OCI-LY1 (cell line): ENCODE results near the gene SLX4IP.

Experiments used
- H2AFZ ChIP-seq: fragments of 200-600 bp; sonication (generic), shearing (Covaris generic); 2 replicates; pipeline ENCODE4 v1.6.0; 2014; ENCODE audit warnings: antibody characterized with exemption, mild to moderate bottlenecking, low read length
- H3F3A ChIP-seq: fragments of 200-600 bp; sonication (generic), shearing (Covaris generic); 2 replicates; pipeline ENCODE4 v1.6.0; 2014; ENCODE audit warnings: mild to moderate bottlenecking, antibody characterized with exemption, low read length, moderate library complexity; ENCODE audit not compliant: insufficient read depth
- H3K27ac ChIP-seq: fragments of 200-600 bp; sonication (generic); 2 replicates; pipeline ENCODE4 v1.5.1; 2014; ENCODE audit warnings: low read length, mixed run types, mild to moderate bottlenecking, low read depth; ENCODE audit not compliant: poor library complexity, severe bottlenecking
- H3K27me3 ChIP-seq: fragments of 200-600 bp; sonication (generic); 2 replicates; pipeline ENCODE4 v1.6.0; 2014; ENCODE audit warnings: antibody characterized with exemption, mild to moderate bottlenecking, low read length, moderate library complexity; ENCODE audit not compliant: insufficient read depth
- H3K36me3 ChIP-seq: fragments of 200-600 bp; sonication (generic); 2 replicates; pipeline ENCODE4 v1.6.1; 2014; ENCODE audit warnings: mild to moderate bottlenecking, antibody characterized with exemption, low read length, moderate library complexity, mixed read lengths; ENCODE audit not compliant: insufficient read depth
- H3K4me1 ChIP-seq: fragments of 200-600 bp; sonication (generic); 2 replicates; pipeline ENCODE4 v1.5.1; 2014; ENCODE audit warnings: mild to moderate bottlenecking, low read length, moderate library complexity; ENCODE audit not compliant: insufficient read depth, severe bottlenecking
- H3K4me2 ChIP-seq: fragments of 200-600 bp; sonication (generic), shearing (Covaris generic); 2 replicates; pipeline ENCODE4 v1.6.1; 2014; ENCODE audit warnings: low read length
- H3K4me3 ChIP-seq: fragments of 200-600 bp; sonication (generic); 2 replicates; pipeline ENCODE4 v1.5.1; 2014; ENCODE audit warnings: low read length, low read depth, mild to moderate bottlenecking, mixed read lengths; ENCODE audit not compliant: poor library complexity, severe bottlenecking
- H3K79me2 ChIP-seq: fragments of 200-600 bp; shearing (Covaris generic); 2 replicates; pipeline ENCODE4 v1.6.1; 2016; ENCODE audit warnings: mixed run types, low read length, mixed read lengths; ENCODE audit not compliant: insufficient read depth
- H3K9ac ChIP-seq: fragments of 200-600 bp; sonication (generic), shearing (Covaris generic); 2 replicates; pipeline ENCODE4 v1.6.1; 2014; ENCODE audit warnings: mild to moderate bottlenecking, low read length, mixed read lengths
- H3K9me2 ChIP-seq: fragments of 200-600 bp; sonication (generic), shearing (Covaris generic); 2 replicates; pipeline ENCODE4 v1.6.1; 2014; ENCODE audit warnings: low read depth, mild to moderate bottlenecking, low read length, mixed read lengths
- H3K9me3 ChIP-seq: fragments of 200-600 bp; shearing (Covaris generic); 2 replicates; pipeline ENCODE4 v1.6.1; 2014; ENCODE audit warnings: low read length, mixed read lengths
- H4K20me1 ChIP-seq: fragments of 200-600 bp; sonication (generic), shearing (Covaris generic); 2 replicates; pipeline ENCODE4 v1.6.0; 2016; ENCODE audit warnings: mild to moderate bottlenecking, low read length; ENCODE audit not compliant: insufficient read depth
- CTCF ChIP-seq: fragments of 200-600 bp; sonication (generic), shearing (Covaris generic); IDR thresholded peaks from 2 replicates; pipeline ENCODE4 v1.5.1; 2017; ENCODE audit warnings: mild to moderate bottlenecking, antibody characterized with exemption, low read length, moderate library complexity, mixed read lengths
- EZH2 ChIP-seq: fragments of 200-600 bp; sonication (generic), shearing (Covaris generic); IDR thresholded peaks from 2 replicates; pipeline ENCODE4 v1.8.0; 2017; ENCODE audit warnings: borderline replicate concordance, mixed run types, mild to moderate bottlenecking, antibody characterized with exemption, low read length, moderate library complexity, mixed read lengths

Gene SLX4IP

GRCh38 chr20:10461495-10461894 lies 26.4 kb downstream of the SLX4IP start:
- TF ChIP-seq EZH2 (no peak), CTCF (no peak)
- no peak overlapping the region for H3K27ac ChIP-seq
- H3K4me3 ChIP-seq = no peak overlapping the region
- H2AFZ ChIP-seq = no peak overlapping the region
- no peaks in the 10 kb centered on the region for H3F3A ChIP-seq
- no peaks in the 10 kb centered on the region for H3K4me1 ChIP-seq
- no peak overlapping the region for H3K9ac ChIP-seq
- H3K36me3 ChIP-seq = peaks cover 20% of the 10 kb centered on the region
- H3K9me2 ChIP-seq = no peaks in the 10 kb centered on the region
- H3K27me3 ChIP-seq = no peaks in the 10 kb centered on the region
- no peak overlapping the region for H3K4me2 ChIP-seq
- no peaks in the 10 kb centered on the region for H4K20me1 ChIP-seq
- peaks cover 15% of the 10 kb centered on the region for H3K79me2 ChIP-seq
- no peaks in the 10 kb centered on the region for H3K9me3 ChIP-seq

GRCh38 chr20:10462516-10462915 lies 27.4 kb downstream of the SLX4IP start:
- Histone ChIP-seq H4K20me1 (no peaks in the 10 kb centered on the region), H3K79me2 (peaks cover 6% of the 10 kb centered on the region; the same call in 1 of the 2 replicates), H2AFZ (no peak overlapping the region), H3K9ac (no peak overlapping the region), H3K9me2 (no peaks in the 10 kb centered on the region), H3K4me3 (no peak overlapping the region), H3K4me2 (no peak overlapping the region), H3K4me1 (no peaks in the 10 kb centered on the region), H3F3A (no peaks in the 10 kb centered on the region), H3K27ac (no peak overlapping the region), H3K9me3 (no peaks in the 10 kb centered on the region), H3K36me3 (peaks cover 20% of the 10 kb centered on the region), H3K27me3 (no peaks in the 10 kb centered on the region)
- TF ChIP-seq EZH2 (no peak), CTCF (no peak)

GRCh38 chr20:10463622-10464021 lies 28.5 kb downstream of the SLX4IP start:
- Histone ChIP-seq H3K27ac (no peak overlapping the region), H3K79me2 (no peaks in the 10 kb centered on the region), H3K4me2 (no peak overlapping the region)

More at GRCh38 chr20:10463622-10464021, 28.5 kb downstream of the SLX4IP start:
- H3K4me1 ChIP-seq = no peaks in the 10 kb centered on the region
- no peaks in the 10 kb centered on the region for H3K9me3 ChIP-seq
- no peaks in the 10 kb centered on the region for H3F3A ChIP-seq
- no peak overlapping the region for H3K9ac ChIP-seq
- TF ChIP-seq CTCF = no peak
- no peak for TF ChIP-seq EZH2
- H3K9me2 ChIP-seq = no peaks in the 10 kb centered on the region
- H3K27me3 ChIP-seq = no peaks in the 10 kb centered on the region
- peaks cover 15% of the 10 kb centered on the region for H3K36me3 ChIP-seq
- H4K20me1 ChIP-seq = no peaks in the 10 kb centered on the region
- H3K4me3 ChIP-seq = no peak overlapping the region
- no peak overlapping the region for H2AFZ ChIP-seq
